GM18508 (cell line): ENCODE measurements around the gene IGF1R.

Experiments used
- ATAC-seq: cut with Tn5 transposase; IDR thresholded peaks from one replicate; pipeline ENCODE4 v1.9.1; 2021; ENCODE audit warnings: moderate number of reproducible peaks; ENCODE audit not compliant: insufficient read depth, unreplicated experiment

The IGF1R gene

DNA sequence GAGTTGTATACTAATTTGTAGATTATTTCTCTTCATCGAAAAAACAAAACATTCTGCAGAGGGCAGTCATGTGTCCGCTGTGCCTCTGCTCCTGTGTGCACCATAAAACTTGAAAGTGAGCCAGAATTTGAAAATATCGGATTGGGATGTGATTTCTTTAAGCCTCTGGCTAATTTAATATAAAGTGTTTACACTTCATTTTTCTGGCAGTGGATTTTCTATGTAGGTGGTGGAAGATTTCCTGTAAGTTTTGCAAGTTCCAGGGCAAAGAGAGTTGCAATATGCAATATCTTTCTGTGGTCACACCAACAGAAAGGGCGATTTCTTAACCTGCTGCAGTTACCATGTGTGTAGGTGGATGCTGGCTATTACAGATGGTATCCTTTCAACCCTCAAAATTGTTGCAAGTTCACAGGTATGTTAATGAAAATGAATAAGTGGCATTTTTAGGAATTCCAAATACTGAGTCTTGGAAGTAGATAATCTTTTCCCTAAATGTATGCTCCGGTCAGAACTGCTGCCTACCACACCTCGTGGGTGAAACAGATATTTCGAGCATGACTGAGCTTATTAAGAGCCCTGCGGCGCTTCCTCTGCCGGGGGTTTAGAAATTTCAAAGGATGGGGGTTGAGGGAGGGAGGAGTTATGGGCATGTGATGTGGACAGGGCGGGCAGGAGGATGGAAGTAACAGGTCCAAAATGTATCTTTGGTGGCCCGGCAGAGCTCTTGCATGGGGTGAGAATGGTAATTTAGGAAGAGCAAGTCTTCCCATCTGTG is 225.3 kb downstream of the IGF1R start:
- ATAC-seq, result no peak

DNA sequence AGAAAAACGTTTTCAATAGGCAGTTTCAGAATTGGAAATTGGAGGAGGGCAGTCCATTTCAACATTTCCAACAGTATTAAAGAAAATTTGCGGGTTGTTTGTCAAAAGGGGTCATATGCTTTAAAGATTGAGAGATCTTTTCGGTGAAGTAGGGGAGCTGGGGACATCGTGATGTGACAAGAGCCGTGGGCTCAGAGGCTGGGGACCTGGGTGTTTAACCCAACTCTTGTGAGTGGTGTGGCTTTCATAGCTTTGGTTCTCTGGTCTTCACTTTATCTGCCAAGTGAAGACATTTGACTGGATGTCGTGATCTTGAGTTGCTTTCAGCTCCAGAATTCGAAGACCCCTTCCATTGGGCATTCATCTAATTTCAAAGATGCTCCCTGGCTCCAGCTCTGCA is 226.0 kb downstream of the IGF1R start:
- ATAC-seq, result no peak

DNA sequence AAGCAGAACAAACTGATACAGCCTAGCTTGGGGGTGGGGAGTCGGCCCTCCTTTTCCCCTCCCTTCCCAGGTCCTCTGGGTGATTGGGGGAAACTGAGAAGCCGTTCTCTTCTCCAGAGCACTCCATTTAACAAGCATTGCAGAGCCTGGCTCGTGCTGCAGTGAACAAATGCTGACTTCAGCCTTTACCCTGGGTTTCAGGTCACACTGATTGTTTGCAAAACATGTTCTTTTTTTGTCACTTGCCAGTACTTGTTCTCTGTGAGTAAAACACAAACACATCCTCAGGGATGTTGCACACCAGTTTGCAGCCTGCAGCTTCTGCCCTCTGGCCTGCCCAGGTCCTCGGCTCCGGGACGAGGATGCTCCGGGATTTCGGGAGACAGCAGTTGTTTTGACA is 226.4 kb downstream of the IGF1R start:
- ATAC-seq, result no peak

DNA sequence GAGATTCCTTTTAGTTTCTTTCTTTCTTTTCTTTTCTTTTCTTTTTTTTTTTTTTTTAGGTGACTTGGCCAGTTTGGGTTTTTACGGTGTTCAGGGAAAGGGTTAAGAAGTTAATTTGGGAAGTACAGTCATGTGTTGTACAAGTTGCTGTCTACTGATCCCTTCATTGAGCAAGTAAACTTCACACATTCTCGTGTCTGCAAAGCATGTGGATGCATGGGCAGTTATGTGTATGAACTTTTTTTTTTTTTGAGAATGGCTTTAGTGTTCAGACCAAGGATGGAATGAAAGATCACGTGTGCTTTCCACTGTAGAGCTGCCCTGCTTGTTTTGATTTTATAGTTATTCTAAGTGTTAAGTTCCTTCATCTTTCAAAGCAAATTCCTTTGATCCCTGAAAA is 227.0 kb downstream of the IGF1R start:
- ATAC-seq, result no peak

GRCh38 chr15:98876451-98877369 is 228.4 kb downstream of the IGF1R start:
- ATAC-seq, result no peak

DNA sequence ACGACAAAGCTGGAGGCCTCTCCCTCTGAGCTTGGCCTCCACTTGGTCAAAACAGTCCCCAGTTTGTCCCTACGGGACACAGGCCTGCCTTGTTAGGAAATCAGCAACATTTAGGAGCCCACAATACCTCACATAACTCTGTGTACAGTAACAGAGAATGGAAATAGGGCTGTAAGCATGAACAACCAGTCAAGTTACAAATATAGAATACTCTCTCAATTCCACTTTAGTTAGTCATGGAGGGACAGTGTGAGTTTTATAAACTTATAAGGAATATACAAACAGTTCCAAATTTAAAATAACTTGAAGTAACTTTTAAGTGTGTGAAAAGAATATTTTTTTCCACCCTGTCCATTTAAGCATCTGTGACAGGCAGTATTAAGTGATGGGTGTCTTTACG is 229.8 kb downstream of the IGF1R start:
- no peak for ATAC-seq

DNA sequence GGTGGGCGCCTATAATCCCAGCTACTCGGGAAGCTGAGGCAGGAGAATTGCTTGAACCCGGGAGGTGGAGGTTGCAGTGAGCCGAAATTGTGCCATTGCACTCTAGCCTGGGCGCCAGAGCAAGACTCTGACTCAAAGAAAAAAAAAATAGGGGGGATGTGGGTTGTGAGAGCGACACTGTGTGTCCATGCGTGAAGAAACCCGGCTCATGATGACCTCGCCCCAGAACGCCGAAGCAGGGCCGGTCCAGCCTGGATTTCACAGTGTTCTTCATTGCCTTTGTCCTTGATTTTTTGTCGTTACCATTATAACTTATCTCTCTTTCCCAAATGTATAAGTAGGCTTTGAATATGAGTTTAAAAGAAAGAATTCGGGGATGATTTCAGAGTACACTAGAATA is 230.5 kb downstream of the IGF1R start:
- ATAC-seq, result no peak

- ATAC-seq, result no peak
Measured at GRCh38 chr15:98881526-98882520, 233.5 kb downstream of the IGF1R start.

- no peak for ATAC-seq
Measured at GRCh38 chr15:98883478-98883877, 235.1 kb downstream of the IGF1R start.

- ATAC-seq, result no peak
Measured at GRCh38 chr15:98884894-98885293, 236.6 kb downstream of the IGF1R start.

DNA sequence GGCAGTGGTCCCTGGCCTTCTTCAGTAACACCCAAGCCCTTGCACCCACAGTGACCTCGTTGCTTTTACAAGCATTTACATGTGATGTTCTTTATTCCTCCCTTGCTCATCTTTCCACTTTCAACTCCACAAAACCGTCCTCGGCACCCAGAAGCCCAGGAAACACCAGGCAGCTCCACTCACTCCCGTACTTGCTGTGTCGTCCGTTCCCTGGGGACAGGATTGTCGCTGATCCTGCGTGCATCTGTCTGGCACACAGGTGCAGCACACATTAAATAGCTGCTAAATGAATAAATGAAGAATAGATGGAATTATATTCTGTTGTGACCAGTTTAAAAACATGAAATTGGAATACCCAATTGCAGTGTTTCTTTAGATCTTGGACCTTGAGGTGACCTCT is 239.6 kb downstream of the IGF1R start:
- ATAC-seq, result no peak

DNA sequence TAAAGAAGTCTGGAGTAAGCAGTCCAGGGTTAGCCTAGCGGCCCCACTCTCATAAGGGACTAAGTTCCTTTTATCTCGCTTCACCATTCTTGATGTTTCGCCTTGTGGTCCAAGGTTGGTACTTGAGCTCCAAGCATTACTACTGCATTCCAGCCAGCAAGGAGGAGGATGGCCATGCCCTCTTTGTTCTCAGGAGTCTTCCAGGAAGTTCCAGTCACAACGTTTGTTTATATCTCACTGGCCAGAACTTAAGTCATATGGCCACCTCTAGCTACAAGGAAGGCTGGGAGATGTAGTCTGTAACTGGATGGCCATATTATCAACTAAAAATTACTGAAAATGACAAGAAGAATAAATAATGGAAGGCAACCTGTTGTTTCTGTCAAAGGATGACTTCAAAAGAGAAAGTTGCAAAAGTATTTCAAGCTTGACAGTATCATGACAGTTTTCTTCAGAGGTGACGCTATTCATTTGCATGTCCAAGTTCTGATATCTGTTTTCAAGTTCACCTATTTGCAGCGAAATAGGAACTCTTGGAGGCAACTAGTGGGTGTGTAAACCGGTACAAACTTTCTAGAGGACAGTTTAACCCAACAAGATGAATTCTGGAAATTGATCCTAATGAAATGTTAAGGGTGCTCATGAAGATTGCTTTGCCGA is 240.6 kb downstream of the IGF1R start:
- ATAC-seq, result no peak

- ATAC-seq, result no peak
Measured at GRCh38 chr15:98889930-98890695, 241.8 kb downstream of the IGF1R start.

- no peak for ATAC-seq
Measured at GRCh38 chr15:98891301-98891700, 243.0 kb downstream of the IGF1R start.

- ATAC-seq, result no peak
Measured at GRCh38 chr15:98893401-98893800, 245.1 kb downstream of the IGF1R start.

GRCh38 chr15:98894312-98894711 is 246.0 kb downstream of the IGF1R start:
- ATAC-seq, result no peak

DNA sequence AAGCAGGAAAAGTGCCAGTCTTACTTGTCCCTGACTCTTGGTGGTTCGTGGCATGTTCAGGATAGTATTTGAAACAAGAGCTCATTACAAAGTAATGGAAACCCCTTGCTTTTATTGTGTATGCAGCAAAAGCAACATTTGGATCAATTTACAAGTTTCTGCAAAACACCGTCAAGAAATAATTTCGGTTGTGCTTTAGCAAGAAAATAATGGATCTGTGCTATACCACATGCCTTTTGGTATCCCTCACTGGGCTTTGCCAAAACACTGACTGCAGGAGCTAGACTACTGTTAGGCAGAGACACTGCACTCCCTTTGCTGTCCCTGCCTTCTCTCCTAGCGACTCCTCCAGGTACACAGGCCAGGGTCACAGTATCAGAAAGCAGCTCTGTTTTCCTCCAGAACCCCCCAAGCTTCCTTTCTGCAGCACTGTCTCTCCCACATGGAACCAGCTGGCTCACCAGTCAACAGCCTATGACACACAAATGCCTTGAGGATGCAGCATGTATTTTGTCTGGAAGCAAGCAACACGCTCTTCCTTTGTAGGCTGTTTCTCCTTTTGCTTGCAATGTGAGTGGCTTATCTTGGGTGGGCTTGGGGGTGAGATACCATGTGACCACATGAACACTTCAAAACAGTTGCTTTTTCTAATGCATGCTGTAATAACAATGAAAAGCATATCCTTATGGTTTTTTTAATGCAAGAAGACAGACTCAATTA is 247.8 kb downstream of the IGF1R start:
- no peak for ATAC-seq
